ENCODE data around the gene ALDH3A1.
"Not testable (repeated sequence)": the region's sequence is repeated elsewhere in the genome, so short reads cannot be mapped to it uniquely, and the experiment has no call there.

The ALDH3A1 gene

DNA sequence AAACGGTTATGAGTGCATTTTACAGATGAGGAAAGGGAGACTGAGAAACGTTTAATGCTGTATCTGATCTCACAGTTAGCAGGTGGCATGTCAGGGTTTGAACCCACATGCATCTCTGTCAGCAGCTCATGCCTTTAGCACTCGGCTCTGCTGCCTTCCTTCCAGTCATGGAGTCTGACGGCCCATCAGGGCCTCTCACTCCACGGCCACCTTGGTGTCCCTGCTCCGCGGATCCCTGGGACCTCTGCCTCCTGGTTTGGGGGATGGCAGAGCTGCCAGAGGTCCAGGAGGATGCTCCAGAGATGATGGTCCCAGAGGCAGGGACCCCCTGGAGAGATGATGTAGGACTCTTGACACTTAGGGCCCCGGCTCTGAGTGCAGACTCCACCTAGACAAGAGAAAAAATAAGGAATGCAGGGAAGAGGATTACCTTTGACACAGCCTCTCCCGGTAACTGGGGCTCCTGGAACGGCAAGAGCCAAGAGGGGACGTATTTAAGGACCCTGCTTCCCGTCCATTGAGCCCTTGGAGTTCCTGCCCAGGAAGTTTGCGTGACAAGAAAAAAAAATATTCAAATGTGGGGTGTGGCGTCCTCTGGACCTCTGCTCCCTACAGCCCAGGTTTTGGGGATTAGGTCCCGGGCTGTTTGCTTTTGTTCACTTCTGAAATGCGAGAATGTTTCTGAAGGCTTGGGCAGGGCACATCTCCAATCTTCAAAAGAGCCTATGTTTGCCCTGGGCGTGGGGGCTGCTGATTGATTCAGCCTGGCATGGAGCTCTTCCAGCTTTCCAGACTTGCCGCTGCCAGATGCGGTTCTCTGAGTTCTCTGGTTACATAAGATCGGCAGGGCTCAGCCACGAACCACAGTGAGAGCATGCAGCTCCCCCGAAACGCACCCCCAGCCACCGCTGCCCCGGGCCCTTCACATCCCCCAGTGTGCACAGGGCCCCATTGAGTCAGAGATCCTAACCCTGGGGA lies at the start of gene ALDH3A1:
Gene ALDH3A1, minus strand, starts transcription at position 470 of the 978 bp plus-strand sequence. CDS start 3,169 bp downstream, outside the sequence.
- DNase-seq, result no peak

DNA sequence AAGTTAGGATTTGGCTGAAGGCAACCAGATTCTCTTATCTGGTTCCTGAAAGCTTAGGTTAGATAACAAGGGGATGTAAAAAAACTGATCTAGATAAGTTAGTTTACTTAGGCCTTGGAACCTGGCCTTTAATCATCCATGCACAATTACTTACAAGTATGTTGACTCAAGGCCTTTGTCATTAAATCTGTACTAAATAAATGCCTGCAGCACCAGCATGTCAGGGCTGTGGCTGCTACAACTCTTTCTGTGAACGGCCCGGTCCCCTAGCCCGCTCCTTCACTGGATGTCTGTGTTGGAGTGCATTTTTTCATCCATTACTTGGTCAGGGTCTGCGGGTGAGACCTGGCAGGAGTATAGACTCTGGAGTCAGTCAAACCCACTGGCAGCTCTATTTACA lies 48.4 kb upstream of the ALDH3A1 start:
- DNase-seq, result no peak

DNA sequence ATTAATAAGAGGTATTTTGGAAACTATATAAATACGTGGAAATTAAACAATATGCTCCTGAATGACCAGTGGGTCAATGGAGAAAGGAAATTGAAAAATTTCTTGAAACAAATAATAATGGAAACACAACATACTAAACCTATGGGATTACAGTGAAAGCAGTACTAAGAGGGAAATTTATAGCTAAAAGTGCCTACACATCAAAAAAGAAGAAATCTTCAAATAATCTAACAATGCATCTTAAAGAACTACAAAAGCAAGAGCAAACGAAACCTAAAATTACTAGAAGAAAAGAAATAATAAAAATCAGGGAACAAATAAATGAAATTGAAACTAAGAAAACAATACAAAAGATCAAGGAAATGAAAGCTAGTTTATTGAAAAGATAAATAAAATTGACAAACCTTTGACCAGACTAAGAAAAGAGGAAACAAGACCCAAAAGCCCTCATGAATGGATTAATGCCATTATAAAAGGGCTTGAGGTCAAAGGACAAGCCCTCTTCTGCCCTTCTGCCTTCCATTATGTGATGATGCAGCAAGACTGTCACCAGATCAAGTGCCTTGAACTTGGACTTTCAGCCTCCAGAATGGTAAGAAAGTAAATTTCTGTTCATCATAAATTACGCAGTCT lies 43.9 kb upstream of the ALDH3A1 start:
- no peak for DNase-seq

DNA sequence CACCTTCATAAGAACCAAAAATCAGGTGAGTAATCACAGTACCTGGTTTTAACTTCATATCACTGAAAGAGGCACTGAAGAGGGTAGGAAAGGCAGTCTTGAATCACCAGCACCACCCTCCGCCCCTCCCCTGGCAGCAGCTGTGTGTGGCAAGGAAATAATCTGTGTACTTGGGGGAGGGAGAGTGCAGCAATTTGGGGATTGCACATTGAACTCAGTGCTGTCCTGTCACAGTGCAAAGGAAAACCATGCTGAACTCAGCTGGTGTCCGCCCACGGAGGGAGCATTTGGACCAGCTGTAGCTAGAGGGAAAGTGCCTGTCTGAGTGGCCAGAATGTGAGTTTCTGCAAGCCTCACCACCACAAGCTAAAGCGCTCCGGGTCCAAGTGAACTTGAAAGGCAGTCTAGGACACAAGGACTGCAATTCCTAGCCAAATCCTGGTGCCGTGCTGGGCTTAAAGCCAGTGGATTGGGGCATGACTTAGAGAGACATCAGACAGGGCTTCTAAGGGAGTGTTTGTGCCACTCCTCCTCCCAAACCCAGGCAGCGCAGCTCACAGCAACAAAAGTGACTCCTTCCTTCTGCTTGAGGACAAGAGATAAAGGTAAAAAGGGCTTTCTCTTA lies 39.7 kb upstream of the ALDH3A1 start:
- no peak for DNase-seq

DNA sequence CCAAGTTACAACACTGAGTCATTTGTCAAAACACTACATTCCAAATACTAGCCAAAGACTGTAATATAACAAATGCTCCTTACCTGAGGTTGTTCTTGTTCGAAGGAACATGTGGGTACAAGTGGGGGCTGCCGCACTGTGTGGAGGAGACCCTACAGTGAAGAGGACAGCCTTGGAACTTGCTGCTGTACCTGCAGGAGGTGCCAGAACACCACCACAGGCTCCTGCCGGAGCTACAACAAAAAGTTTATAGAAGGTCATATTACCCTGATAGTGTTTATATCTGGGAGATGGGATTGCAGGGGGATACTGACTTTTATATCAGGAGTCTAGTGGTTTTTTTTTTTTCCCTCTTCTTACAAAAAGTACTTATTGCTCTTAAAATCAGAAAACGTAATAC lies 37.8 kb upstream of the ALDH3A1 start:
- no peak for DNase-seq

DNA sequence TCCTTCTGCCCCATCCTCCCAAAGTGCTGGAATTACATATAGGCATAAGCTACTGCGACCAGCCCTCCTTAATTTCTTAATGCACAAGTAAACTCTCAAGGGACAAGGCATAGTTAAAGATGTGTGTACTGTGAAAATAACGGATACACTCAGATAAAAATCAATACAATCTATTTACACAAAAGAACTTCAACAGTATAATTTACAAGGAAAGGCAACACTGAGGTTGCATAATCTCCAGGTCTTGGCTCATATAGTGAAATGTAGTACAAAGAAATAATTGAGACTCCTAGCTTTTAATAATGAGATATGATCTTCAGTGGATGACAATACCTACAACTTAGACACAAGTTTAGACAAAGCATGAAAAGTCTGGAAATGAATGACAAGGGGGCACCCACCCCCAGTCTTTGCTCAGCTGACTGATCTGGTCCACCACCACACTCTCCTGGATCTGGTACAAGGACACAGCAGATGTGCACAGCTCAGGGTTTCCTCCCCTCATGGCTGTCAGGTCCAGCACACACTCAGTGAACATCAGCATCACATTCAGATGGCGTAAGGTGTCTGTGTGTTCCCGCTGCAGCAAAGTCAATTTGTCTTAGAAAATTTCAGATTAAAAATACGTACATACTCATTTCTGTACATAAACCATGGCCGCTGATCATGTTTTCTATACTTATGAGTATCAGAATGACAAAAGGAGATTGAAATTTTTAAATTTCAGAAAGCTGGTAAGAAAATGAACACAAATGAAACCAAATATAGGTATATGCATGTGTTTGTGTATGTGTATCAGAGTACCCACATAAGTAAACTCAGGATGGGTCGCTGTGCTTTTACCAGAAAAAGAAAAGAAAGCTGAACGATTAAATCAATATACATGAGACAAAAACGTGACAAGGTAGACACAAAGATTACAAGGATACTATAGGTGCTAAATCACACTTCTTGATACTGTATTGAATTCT lies 33.7 kb upstream of the ALDH3A1 start:
- DNase-seq, result no peak

DNA sequence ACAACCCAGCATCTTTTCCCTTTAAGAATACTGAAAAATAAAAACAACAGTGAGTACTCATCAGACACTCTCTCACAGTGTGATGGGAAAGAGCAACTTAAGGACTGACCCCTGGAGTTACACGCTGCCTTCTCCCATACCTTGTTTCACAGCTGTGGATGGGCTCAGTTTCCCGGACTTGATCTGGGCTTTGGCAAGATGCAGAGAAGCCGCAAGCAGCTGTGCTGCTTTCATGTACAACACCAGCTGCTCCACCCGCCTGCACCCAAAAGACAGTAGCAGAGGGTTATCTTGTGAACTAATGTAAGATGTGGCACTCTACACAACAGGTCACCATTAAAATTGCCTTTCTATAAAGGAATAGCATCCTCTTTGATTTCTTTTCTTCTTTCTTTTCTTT lies 32.7 kb upstream of the ALDH3A1 start:
- DNase-seq, result no peak

DNA sequence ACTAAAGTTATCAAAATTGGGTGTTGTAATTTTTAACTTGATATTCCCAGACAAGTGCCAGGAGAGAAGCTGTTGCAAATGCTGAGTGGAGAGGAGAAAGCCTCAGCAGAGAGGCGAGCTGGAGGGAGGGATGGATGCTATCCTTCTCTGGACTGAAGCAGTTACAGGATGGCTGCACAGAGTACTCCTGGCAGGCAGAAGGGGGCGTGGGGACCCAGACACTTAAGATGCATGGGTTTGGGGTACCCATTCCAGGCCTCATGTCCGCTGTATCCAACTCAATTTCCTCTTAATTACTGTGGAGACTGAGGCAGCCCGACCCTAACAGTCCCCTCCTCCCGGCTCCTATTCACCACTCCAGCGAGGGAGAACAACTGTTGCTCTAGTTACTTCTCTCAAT lies 25.4 kb upstream of the ALDH3A1 start:
- no peak for DNase-seq

DNA sequence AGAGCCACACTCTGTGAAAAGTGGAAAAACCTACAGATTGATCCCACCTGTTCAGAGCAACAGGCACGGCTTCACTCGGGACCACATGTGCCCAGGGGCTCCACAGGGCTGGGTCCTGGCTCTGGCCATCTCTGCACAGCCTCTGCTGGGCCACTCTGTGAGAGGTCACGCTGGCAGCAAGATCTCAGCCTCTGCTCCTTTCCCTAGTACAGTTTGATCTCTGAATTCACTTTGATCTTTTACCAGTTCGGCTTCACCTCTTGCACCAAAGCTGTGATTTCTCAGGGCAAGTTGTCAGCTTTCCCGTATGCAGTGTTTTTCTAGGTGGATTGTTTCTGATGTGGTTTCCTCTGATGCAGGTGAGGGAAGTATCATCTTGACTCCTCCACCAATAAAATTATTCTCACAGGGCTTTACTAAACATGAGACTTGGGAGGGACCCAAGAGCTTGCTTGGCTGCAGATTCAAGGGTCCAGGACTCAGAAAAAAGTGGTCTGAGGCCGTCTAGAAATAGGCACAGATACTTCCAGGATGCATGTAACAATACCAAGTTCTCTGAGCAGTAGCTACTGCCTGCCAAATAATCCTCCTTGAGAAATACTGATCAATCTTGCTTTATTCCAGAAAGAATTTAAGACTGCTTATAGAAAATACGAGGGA lies 24.0 kb upstream of the ALDH3A1 start:
- no peak for DNase-seq

DNA sequence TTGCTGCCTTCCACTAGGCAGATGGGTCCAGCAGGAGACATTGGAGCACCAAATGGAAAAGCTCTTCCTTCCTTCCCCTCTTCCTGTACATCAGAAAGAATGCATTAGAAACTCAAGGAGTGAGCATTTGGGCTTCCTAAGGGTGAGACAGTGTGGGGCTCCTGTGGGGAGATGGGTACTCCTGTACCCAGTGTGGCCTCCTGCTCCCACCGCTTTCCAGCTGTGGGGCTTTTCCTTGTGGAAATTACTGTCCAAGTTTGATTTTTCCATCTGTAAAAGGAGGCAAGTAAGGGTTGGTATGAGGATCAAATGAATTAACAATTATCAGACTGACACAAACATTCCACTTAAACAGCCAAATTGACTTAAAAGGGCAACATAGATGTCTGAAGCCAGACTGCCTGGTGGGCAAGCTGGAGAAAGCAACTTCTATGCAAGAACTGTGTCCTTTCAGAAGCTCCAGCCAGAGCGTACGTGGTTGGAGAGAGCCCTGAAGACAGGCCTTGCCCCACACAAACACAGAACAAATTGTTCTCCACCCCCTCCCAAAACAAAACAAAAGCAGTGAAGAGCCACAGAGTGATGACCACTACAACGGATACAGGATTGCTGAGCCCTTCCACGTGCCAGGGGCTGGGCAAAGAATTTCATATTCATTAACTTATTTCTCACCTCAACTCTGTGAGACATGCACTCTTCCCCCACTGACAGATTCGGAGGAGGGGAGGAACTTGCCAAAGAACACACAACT lies 23.1 kb upstream of the ALDH3A1 start:
- no peak for DNase-seq

DNA sequence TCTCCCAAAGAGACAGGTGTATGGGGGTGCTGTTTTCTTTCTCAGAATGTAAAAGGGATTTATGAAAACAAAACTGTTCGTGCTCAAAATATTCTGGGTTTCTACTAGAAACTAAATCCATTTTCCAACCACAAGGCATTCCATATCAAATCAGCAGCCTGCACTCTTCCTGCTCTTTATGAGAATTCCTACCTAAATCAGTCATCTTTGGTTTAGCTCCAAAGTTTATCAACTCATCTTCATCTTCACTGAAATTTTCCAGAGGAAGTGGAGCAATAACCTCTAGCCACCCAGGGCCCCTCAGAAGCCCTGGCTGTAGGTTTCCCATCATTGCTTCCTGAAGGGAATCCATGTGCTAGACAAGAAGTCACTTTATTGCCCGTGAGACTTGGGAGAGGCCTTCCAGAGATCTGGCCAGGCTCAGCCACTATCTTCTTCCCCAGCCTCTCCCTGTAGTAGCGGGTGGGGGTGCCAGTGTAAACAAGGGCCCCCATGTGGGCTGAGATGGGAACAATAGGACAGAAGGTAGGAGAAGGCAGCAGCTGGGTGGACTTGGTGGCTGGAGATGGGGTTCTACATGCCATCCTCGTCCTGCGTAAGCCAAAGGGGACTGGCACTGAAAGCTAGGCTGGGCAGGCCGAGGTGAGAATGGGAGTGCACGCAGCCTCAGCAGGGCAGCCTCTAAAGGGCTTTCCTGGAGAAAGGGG lies 22.0 kb upstream of the ALDH3A1 start:
- no peak for DNase-seq

DNA sequence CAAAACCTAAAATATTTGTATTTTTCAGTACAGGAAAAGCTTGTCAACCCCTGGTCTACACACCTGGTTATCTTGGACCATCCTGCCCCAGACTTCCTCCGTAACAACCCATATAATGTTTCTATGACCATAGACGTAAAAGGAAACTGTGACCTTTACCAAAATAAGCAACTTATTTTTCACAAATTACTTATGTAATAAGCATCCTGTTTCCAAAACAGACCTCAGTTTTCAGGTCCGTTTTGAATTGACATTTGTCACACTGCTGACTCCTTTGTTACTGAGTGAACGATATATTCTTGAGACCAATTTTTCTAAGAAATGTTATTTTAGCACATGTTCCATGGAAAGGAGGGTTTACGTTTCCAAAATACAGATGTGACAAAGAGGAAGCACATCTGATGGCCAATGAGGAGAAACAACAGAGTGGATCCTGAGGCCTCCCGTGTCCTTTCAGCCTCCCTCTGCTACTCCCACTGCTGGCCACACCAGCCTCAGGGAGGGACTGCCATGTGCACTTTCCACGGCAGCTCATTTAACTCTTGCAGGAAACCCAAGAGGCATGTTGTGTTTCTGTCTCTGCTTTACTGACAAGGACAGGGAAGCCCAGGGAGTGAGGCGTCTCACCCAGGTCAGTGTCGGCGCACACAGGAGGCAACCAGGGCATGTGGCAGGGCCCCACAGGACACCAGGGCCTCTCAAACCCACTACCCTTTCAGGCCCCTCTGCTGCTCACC lies 20.1 kb upstream of the ALDH3A1 start:
- DNase-seq, result no peak

DNA sequence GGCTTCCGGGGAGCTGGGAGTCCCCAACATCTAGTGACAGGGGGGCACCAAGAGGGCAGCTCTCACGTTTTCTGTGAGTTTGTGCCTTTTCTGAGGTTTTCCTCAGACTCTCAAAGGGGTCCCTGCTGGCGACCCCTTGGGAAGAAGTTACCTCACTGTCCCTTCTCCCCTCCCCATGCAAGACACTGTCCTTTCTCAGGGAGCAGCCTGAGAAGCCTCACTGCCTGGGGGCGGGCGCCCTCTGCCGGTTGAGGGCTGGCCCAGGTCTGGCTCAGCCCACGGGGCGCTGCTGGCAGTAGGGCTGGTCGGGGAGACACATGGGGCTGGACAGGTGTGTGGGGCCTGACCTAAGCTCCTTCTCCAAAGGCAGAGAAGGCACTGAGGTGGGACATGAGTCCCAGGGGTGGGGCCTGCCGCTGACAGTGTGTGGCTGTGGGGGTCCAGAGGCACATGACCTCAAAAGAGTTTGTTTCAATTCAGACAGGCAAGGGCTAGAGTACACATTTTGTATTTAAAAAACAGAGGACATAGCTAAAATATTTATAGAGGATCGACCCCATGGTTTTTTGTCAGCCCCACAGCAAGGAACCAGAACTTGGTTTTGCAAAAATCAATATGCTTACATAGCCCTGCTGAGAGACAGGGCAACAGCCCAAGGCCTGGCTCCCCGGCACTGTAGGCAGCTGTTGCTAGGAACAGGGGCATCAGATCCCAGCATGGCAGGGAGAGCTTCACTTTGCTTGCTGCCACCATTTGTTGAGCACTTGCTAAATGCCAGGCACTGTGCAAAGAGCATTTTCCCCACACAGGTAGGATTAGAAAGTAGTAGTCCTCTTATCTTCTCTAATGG lies 18.5 kb upstream of the ALDH3A1 start:
- DNase-seq, result peak in 1 of 2 experiments; percentile 19

DNA sequence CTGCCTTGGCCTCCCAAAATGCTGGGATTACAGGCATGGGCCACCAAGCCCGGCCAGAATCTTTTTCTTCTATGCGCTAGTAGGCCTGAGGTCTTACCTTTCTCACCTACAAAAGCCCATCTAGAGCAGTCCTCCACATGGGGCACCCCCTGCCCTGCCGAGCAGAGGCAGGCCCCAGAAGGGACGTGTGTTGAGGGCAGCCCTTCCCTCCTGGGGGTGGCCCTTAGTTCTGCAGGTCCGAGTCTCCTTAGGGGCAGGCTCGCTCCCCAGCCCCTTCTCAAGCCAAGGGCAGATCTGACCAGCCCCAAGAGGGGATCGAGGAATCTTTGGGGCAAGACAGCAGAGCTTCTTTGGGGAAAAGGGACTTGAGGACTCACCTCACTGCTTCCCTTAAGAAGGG lies 17.9 kb upstream of the ALDH3A1 start:
- no peak for DNase-seq

DNA sequence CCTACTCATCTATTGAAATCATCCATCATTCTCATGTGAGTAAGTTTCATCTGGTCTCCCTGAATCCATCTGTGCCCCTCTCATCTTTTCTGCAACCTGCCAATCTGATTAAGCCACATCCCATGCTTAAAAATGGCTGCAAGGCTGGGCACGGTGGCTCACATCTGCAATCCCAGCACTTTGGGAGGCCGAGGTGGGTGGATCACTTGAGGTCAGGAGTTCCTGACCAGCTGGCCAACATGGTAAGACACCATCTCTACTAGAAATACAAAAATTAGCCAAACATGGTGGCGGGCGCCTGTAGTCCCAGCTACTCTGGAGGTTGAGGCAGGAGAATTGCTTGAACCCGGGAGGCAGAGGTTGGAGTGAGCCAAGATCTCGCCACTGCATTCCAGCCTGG lies 15.9 kb upstream of the ALDH3A1 start:
- DNase-seq, result not testable (repeated sequence)

DNA sequence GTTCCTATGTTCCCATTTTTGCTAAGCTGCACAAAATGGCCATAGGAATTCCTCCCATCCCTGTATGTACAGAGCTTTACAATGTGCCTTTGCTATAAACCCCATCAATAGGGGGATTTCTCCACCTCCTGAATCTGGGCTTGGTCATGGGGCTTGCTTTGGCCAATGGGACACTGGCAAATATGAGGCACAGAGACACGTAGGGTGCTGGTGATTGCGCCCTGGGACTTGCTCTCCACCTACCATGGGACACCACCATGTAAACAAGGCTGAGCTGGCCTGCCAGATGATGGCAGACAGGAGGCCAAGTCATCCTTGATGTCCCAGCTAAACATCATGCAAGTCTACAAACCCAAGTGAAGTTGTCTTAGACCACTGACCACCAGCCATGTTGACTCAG lies 15.3 kb upstream of the ALDH3A1 start:
- no peak for DNase-seq

DNA sequence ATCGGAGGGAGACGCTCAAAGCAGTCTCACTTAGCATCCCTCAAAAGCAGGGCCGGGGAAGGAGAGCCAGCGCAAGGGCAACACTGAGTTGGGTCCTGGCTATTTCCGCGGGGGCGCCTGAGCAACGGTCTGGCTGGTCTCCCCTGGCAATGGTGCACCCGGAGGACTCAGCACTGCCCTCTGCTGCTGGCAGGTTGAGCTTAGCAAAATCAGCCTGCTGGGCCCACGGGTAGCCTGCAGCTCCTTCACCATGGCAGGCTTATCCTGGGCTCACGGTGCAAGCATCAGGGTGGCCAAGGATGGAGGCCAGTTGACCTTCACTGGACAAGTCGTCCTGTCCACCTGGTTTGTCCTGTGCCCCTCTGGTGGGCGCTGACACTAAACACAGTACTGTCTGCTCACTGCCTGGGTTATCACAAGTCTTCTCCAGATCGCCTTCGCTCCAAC lies 14.4 kb upstream of the ALDH3A1 start:
- DNase-seq, result peak; percentile 1 to 20

DNA sequence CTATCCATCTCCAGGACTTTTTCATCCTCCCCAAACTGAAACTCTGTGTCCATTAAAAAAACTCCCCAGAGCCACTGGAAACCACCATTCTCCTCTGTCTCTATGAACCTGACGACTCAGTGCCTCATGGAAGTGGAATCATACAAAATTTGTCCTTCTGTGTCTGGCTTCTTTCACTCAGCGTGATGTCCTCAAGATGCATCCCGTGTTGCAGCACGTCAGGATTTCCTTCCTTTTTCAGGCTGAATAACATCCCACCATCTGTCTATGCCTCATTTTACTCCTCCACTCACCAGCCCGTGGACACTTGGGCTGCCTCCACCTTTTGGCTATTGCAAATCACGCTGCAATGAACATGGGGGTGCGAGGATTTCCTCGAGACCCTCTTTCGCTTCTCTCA lies 12.6 kb upstream of the ALDH3A1 start:
- no peak for DNase-seq
